GM12872 (cell line): Measurements from ENCODE around the gene PNKP.

Experiments
- TF ChIP-seq, protein P1 (sequence below): IDR thresholded peaks from 3 replicates; pipeline ENCODE4 v1.5.1; 2011; ENCODE audit warnings: low read depth, mild to moderate bottlenecking, low read length, moderate library complexity; ENCODE audit not compliant: insufficient read depth

PNKP gene

DNA sequence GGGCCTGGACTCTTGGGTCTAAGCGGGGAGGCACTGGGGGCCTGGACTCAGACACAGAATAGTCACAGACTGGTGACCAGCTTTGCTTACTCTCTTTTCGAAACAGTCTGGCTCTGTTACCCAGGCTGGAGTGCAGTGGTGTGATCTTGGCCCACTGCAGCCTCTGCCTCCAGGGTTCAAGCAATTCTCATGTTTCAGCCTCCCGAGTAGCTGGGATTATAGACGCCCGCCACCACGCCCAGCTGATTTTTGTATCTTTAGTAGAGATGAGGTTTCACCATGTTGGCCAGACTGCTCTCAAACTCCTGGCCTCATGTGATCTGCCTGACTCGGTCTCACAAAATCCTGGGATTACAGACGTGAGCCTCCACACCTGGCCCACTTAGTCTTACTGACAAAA is 38.2 kb downstream of the PNKP start:
- TF ChIP-seq, protein P1, sequence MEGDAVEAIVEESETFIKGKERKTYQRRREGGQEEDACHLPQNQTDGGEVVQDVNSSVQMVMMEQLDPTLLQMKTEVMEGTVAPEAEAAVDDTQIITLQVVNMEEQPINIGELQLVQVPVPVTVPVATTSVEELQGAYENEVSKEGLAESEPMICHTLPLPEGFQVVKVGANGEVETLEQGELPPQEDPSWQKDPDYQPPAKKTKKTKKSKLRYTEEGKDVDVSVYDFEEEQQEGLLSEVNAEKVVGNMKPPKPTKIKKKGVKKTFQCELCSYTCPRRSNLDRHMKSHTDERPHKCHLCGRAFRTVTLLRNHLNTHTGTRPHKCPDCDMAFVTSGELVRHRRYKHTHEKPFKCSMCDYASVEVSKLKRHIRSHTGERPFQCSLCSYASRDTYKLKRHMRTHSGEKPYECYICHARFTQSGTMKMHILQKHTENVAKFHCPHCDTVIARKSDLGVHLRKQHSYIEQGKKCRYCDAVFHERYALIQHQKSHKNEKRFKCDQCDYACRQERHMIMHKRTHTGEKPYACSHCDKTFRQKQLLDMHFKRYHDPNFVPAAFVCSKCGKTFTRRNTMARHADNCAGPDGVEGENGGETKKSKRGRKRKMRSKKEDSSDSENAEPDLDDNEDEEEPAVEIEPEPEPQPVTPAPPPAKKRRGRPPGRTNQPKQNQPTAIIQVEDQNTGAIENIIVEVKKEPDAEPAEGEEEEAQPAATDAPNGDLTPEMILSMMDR, result no peak

DNA sequence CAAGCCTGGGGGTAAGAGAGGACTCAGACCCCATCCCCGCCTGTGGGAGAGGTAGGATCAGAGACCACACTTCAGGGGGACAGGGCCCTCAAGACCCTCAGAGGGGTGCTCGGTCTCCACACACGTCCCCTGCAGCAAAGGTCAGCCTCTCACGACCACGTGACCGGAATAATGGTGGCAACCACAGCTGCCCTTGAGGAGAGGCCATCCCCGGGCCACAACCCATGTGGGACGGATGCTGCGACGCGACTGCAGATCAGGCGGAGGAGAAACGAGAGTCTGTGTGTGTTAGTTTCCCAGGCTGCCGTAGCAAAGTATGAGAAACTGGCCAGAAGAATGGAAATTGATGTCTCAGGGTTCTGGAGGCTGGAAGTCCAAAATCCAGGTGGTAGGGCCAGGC is 40.3 kb downstream of the PNKP start:
- TF ChIP-seq, protein P1, result no peak

DNA sequence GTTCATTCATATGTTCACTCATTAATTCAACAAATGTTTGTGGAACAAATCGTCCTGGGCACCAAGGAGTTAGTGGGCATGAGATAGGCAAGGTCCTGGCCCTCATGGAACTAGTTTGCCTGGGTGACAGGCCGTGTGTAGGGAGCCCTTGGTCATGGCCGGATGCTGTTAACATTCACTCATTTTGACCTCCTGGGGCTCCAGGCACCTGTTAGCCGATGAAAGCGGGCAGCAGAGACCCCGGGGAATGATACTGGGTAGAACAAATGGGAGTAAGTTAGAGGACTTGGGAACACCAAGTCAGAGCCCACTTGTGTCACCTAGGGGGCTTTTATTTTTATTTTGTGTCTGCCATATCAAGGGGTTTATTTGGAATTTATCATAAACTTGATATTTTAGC is 42.7 kb downstream of the PNKP start:
- TF ChIP-seq, protein P1, result no peak

DNA sequence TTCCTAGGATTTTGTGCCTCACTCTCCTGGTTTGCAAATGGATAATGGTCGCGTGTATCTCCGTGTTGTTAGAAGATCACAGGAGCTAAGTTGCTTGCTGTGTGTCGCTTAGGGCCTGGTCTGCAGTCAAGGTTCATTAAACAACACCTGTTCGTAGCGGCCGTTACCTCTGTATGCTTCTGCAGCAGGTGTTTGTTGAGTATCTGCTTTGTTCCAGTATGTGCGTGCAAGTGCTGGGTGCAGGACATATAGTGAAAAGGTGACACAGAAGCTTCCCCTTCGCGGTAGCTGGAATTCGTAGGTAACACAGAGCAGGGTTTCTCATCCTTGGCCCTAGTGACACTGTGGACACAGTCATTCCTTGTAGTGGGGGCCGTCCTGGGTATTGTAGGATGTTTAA is 43.9 kb downstream of the PNKP start:
- TF ChIP-seq, protein P1, result no peak

DNA sequence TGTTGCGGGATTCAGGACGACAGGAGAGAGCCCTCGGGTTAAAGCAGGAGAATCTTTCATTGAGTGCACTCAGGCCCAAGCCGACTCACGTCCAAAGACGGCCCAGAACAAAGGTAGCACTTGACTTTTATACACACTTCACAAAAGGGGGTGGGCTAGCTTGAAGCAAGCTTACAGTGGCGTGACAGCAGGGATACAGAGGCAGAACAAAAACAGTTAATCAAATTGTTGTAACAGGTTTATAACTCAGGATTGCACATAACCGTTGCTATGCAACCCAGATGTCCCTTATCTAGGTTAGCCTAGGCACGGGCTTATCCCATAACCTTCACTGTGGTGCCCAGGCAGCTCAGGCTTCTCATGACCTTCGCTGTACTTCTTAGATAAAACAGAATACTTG is 47.3 kb downstream of the PNKP start:
- TF ChIP-seq, protein P1, result no peak

DNA sequence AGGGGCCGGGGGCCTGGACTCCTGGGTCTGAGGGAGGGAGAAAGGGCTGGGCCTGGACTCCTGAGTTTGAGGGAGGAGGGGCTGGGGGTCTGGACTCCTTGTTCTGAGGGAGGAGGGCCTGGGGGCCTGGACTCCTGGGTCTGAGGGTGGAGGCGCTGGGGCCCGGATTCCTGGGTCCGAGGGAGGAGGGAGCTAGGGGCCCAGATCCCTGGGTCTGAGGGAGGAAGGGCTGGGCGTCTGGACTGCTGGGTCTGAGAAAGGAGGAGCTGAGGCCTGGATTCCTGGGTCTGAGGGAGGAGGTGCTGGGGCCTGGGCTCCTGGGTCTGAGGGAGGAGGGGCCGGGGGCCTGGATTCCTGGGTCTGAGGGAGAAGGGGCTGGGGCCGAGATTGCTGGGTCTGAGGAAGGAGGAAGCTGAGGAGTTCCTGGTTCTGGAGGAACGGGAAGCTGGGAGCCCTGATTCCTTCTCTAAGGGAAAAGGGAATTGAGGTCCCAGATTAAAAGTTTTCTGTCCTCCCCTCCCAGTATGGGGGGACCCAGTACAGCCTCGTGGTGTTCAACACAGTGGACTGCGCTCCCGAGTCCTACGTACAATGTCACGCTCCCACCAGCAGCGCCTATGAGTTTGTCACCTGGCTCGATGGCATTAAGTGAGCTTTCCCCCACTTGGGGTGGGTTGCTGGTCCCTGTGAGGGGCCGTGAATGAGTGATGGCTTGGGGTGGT is 48.6 kb downstream of the PNKP start:
- TF ChIP-seq, protein P1, result no peak

DNA sequence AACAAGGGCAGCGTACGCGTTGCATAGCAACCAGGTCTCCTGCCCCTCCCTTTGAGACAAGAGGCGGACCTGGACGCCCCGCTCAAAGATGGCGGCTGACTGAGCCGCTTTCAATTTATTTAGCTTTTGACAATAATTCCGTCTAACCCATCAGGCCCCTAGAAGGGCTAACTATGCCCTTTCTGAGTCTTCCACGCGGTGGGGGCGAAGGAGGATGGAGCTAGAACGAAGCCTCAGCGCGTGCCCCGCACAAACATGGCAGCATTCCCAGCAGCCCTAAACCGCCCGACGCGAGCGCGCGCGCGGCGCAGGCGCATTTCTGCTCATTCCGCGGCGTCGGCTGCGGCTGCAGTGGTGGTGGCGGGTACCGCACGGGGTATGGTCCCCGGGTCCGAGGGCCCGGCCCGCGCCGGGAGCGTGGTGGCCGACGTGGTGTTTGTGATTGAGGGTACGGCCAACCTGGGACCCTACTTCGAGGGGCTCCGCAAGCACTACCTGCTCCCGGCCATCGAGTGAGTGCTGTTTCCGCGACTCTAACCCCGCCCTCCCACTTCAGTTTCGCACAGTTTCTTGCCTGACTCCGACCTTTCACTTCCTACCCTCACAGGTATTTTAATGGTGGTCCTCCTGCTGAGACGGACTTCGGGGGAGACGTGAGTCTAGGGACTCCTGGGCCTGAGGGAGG is 49.3 kb downstream of the PNKP start, which contains the start of gene MED25:
Gene MED25 (plus strand): TSS at position 326 of the 685 bp plus-strand sequence. CDS start 53 bp downstream, at position 379.
- TF ChIP-seq, protein P1, result peak; percentile 14; the same call in 1 of the 3 replicates
